GM10248 (cell line): Measurements from ENCODE around the gene LRP1.

ENCODE experiments used
- CTCF ChIA-PET: fragments of 300-600 bp; sonication (Branson Sonifier 250); formaldehyde crosslinking; extraction: SDS; loops from one replicate; lab custom pipeline; 2021; ENCODE audit warnings: antibody characterized with exemption; lab: Yijun Ruan, JAX
- POLR2A ChIA-PET: fragments of 350-650 bp; sonication (Branson Sonifier 250); formaldehyde crosslinking; extraction: SDS; loops from one replicate; lab custom pipeline; 2020; ENCODE audit warnings: antibody characterized with exemption; lab: Yijun Ruan, JAX
- DNase-seq: peaks from one replicate; pipeline ENCODE4 v3.0.0; 2012; ENCODE audit errors: extremely low spot score
- CTCF ChIP-seq: IDR thresholded peaks from 2 replicates; pipeline ENCODE4 v1.5.1; 2012; ENCODE audit warnings: mild to moderate bottlenecking, low read depth; ENCODE audit errors: extremely low read depth, missing control alignments, control extremely low read depth

The LRP1 gene

DNA sequence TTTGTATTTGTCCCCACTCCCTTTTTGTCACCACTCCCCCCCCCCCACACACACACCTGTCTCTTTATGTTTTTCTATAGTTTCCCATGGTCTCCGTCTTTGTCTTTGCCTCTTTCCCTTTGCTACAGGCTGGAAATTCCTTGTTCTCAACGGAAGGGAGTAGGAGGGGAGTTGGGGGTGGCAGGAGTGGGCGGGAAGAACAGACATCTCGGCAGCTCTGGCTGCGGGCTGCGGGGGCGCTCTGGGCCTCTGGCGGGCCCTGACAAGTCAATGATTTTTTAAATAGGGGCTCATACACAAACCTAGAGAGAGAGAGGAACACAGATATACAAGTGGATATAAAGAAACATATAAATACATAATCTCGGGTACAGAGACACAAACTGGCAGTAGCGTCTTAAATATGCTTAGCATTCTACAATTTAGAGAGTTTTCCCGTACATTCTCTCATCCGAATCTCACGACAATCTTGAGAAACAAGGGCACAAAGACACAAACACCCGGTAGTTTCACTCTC lies 41.7 kb upstream of the LRP1 start:
- POLR2A ChIA-PET, result interaction anchor here (1.0 to 2.1 kb wide), 2 partner anchors 8 to 25 kb away, joined by 3 to 15 read pairs; partner anchors contain the start of gene NEMP1
- CTCF ChIA-PET, result interaction anchor here (1.9 to 16.3 kb wide), 2 partner anchors 16 to 22 kb away, joined by 8 to 213 read pairs; partner anchors contain the start of gene STAT6
- TF ChIP-seq CTCF, result peak; percentile 33
- DNase-seq, result peak; percentile 42

- POLR2A ChIA-PET, result interaction anchor here (1.0 to 2.1 kb wide), 3 partner anchors 8 to 25 kb away, joined by 3 to 15 read pairs (median 13); partner anchors contain the start of genes NEMP1 and STAT6
- DNase-seq, result peak; percentile 84
- no peak for TF ChIP-seq CTCF
- CTCF ChIA-PET, result interaction anchor here (1.9 to 16.3 kb wide), 2 partner anchors 17 to 21 kb away, joined by 8 to 213 read pairs; partner anchors contain the start of gene STAT6
These were observed 41.1 kb upstream of the LRP1 start for GRCh38 chr12:57087010-57087690.

GRCh38 chr12:57087691-57088353 lies 40.5 kb upstream of the LRP1 start:
- no peak for TF ChIP-seq CTCF
- DNase-seq, result peak; percentile 88
- POLR2A ChIA-PET, result interaction anchor here (2.0 to 2.1 kb wide), 3 partner anchors 9 to 24 kb away, joined by 4 to 15 read pairs (median 13); partner anchors contain the start of genes NEMP1 and STAT6
- CTCF ChIA-PET, result interaction anchor here (0.9 to 16.3 kb wide), 3 partner anchors 9 to 20 kb away, joined by 4 to 213 read pairs (median 8); partner anchors contain the start of gene STAT6

DNA sequence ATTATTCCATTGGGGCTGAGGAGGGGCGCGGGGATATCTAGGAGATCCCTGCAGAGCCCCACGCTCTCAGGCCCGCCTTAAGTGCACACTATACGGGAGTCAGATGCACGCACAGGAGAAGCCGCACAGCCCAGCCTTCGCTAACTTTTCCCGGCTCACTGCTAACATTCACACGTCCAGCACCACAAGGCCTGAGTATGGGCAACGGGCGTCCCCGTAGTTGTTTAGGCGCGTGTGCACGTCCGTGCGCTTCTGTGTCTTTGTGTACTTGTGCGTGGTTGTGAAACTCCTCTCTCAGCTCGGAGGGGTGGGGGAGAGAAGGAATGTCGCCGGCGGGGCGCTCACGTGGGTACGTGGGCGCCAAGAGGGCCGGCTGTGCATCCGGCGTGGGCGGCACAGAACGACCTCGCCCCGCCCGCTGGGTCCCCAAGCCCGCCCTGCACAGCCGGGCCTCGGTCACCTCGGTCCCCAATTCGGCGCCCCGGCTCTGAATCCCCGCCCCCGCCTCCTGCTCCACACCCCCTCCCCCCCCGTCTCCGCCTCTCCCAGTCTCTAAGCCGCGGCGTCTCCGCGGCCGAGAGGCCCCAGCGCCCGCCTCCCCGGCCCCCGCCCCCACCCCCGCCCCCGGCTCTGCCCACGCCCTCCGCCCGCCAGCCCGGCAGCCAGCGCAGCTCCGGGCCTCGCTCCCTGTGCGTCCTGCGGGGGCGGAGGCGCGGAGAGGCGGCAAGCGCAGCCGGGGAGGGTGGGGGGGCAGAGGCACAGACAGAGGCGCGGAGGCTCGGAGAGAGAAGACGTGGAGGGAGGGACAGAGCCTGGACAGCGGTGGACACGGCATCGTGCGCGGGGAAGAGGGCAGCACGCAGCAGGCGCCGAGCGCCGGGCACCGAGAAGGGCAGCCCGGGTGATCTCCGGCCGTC lies 39.7 kb upstream of the LRP1 start, which contains the start of gene NAB2:
TSS of gene NAB2 (plus strand) at position 761 of the 917 bp plus-strand sequence. CDS start 158 bp downstream, outside the sequence.
- POLR2A ChIA-PET, result interaction anchor here (0.6 to 2.1 kb wide), 4 partner anchors 10 to 388 kb away, joined by 4 to 15 read pairs (median 10); partner anchors contain the start of genes NEMP1 and STAT6
- TF ChIP-seq CTCF, result no peak
- CTCF ChIA-PET, result interaction anchor here (0.9 to 16.3 kb wide), 4 partner anchors 10 to 20 kb away, joined by 4 to 213 read pairs (median 44); partner anchors contain the start of gene STAT6
- DNase-seq, result peak; percentile 92

DNA sequence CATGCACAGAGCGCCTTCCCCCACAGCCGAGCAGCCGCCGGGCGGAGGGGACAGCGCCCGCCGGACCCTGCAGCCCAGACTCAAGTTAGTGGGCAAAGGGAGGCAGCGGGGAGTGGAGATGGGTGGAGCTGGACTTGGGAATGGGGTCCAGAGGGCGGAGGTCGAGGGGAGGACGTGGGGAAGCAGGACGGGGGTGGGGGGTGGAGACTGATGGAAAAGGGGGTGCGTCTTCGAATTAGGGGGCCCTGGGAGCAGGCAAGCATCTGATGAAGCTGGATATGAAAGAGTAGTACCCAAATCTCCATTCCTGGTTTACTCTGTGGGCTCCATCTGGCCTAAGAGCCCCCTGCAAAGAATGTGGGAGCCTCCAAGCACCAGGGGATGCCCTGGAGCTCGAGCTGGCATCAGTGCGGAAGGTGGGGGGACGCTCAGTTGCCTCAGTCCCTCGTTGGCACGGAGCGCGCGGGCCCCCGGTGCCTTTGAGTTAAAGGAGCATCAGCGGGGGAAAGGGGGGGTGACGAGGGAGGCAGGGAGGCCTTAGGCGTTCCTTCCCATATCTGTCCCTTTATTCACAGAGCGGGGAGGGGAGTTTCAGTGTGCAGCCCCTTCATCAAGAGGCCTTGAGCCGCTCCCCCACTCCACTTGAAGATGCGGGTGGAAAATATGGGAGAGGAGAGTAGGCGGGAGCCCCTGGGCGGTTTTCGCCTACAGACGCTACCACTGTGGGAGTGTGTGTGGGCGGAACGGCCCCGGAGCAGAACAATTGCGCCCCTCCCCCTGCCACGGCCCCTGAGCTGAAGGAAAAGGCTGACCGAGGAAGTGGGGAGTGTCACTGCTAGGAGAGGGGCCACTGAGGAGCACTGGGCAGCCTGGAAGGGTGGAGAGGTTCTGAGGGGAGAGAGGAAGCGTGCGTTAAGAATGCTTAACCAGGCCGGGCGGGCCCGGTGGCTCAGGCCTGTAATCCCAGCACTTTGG lies 38.7 kb upstream of the LRP1 start:
- DNase-seq, result peak; percentile 38
- POLR2A ChIA-PET, result interaction anchor here (0.6 to 2.0 kb wide), 3 partner anchors 11 to 22 kb away, joined by 3 to 13 read pairs (median 4); partner anchors contain the start of gene STAT6
- TF ChIP-seq CTCF, result no peak

More for the DNA sequence above, 38.7 kb upstream of the LRP1 start:
- CTCF ChIA-PET, result interaction anchor here (0.9 to 16.3 kb wide), 4 partner anchors 10 to 27 kb away, joined by 3 to 213 read pairs (median 43); partner anchors contain the start of gene STAT6
